GOT3 (cell line): ENCODE measurements around the gene DAAM1.

ENCODE experiments used
- DNase-seq: peaks from one replicate; lab custom pipeline; 2025; ENCODE audit warnings: mixed read lengths; lab: John Stamatoyannopoulos, UW

DAAM1 gene

GRCh38 chr14:59363531-59364226, 175.2 kb downstream of the DAAM1 start:
- DNase-seq, result no peak

GRCh38 chr14:59370158-59370742, 181.8 kb downstream of the DAAM1 start:
- no peak for DNase-seq

- no peak for DNase-seq
Observed at GRCh38 chr14:59371771-59372170, 183.3 kb downstream of the DAAM1 start.

GRCh38 chr14:59374048-59374447, 185.6 kb downstream of the DAAM1 start:
- no peak for DNase-seq

GRCh38 chr14:59376686-59377085, 188.2 kb downstream of the DAAM1 start:
- no peak for DNase-seq

GRCh38 chr14:59377491-59377890, 189.0 kb downstream of the DAAM1 start:
- DNase-seq, result no peak

- no peak for DNase-seq
Observed at GRCh38 chr14:59377991-59378601, 189.6 kb downstream of the DAAM1 start.

GRCh38 chr14:59389936-59390335, 201.5 kb downstream of the DAAM1 start:
- DNase-seq, result no peak

GRCh38 chr14:59391388-59391787, 202.9 kb downstream of the DAAM1 start:
- DNase-seq, result no peak

- no peak for DNase-seq
Observed at GRCh38 chr14:59394268-59394667, 205.8 kb downstream of the DAAM1 start.

- no peak for DNase-seq
Observed at GRCh38 chr14:59395672-59396071, 207.2 kb downstream of the DAAM1 start.

- DNase-seq, result no peak
Observed at GRCh38 chr14:59398841-59399240, 210.4 kb downstream of the DAAM1 start.

- DNase-seq, result no peak
Observed at GRCh38 chr14:59406454-59407245, 218.2 kb downstream of the DAAM1 start.

- peak; percentile 1 for DNase-seq
Observed at GRCh38 chr14:59407246-59408010, 219.0 kb downstream of the DAAM1 start.

- DNase-seq, result no peak
Observed at GRCh38 chr14:59415836-59416602, 227.6 kb downstream of the DAAM1 start.

- DNase-seq, result no peak
Observed at GRCh38 chr14:59417311-59417710, 228.8 kb downstream of the DAAM1 start.

GRCh38 chr14:59419303-59419702, 230.8 kb downstream of the DAAM1 start:
- no peak for DNase-seq
